NCI-H146 treated with DMSO at 0.1 percent for 48 hours (cell line): ENCODE results near the gene BSG.
A peak's percentile ranks its signal among the peaks of the same experiment; 100 is the strongest.
"Not testable (repeated sequence)": the region's sequence is repeated elsewhere in the genome, so short reads cannot be mapped to it uniquely, and the experiment has no call there.

Experiments used
- DNase-seq: peaks from one replicate; lab custom pipeline; 2025; ENCODE audit not compliant: unreplicated experiment; lab: John Stamatoyannopoulos, UW

BSG gene

GRCh38 chr19:617551-618246 lies 45.3 kb downstream of the BSG start:
- no peak for DNase-seq

GRCh38 chr19:618247-618619 lies 45.8 kb downstream of the BSG start:
- DNase-seq, result no peak

- DNase-seq, result no peak
Measured at GRCh38 chr19:618674-619285, 46.4 kb downstream of the BSG start.

- DNase-seq, result no peak
Measured at GRCh38 chr19:619286-620002, 47.0 kb downstream of the BSG start.

GRCh38 chr19:620166-620862 lies 47.9 kb downstream of the BSG start:
- no peak for DNase-seq

- DNase-seq, result not testable (repeated sequence)
Measured at GRCh38 chr19:621191-621590, 48.8 kb downstream of the BSG start.

GRCh38 chr19:621819-622218 lies 49.4 kb downstream of the BSG start:
- DNase-seq, result no peak

- DNase-seq, result no peak
Measured at GRCh38 chr19:622666-623065, 50.3 kb downstream of the BSG start.

GRCh38 chr19:623175-623916 lies 51.0 kb downstream of the BSG start:
- no peak for DNase-seq

- DNase-seq, result no peak
Measured at GRCh38 chr19:623974-624373, 51.6 kb downstream of the BSG start.

- DNase-seq, result no peak
Measured at GRCh38 chr19:624433-625109, 52.2 kb downstream of the BSG start.

- no peak for DNase-seq
Measured at GRCh38 chr19:625257-625656, 52.9 kb downstream of the BSG start.

- DNase-seq, result not testable (repeated sequence)
Measured at GRCh38 chr19:626566-626965, 54.2 kb downstream of the BSG start.

- DNase-seq, result no peak
Measured at GRCh38 chr19:628168-628567, 55.8 kb downstream of the BSG start.

GRCh38 chr19:629515-629914 lies 57.1 kb downstream of the BSG start:
- peak; percentile 39 for DNase-seq

- DNase-seq, result no peak
Measured at GRCh38 chr19:629961-630714, 57.7 kb downstream of the BSG start.

GRCh38 chr19:632579-633067 lies 60.2 kb downstream of the BSG start:
- DNase-seq, result no peak
